ENCODE data around the gene TRIM7. TPM values are rescaled to one million over a fixed set of nuclear protein-coding genes. Genes with fewer than 3 reads are reported as not detected.

The TRIM7 gene
- total RNA-seq, 1 experiment from 2014 or later = 30.2 TPM

DNA sequence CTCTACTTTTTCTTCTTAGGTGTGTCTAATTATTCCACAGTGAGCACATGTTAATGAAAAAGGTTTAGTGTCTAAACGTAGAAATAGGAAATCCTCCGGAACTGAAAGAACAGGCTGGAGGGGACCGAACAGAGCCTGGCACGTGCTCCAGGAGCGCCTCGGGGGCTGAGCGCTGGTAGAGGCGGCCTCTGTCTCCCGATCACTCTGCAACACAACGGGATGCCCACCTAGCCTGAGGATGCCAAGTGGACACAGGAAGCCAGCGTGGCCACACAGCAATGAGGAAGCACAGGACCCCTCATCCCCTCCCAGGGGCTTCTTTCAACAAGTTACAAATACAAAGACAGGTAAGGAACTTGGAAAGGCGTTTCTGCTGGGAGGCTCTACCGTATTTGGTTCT lies 19.4 kb downstream of the TRIM7 start:
- no peak for DNase-seq (ENCODE audit: low read depth, low spot score)
- ChIA-PET RAD21 (ENCODE audit: low non-redundant PET in 1 of 2, low total read pairs in 2 of 2, uncharacterized antibody in 2 of 2, unreplicated experiment in 2 of 2) (no interaction called here), CTCF (interaction anchor here (0.9 to 1.7 kb wide), 2 partner anchors 9 to 17 kb away, joined by 3 to 7 read pairs; no protein-coding TSS in a partner anchor), POLR2A (no interaction called here)
- Histone ChIP-seq H3K9me3 (ENCODE audit: control insufficient read depth in 1 of 2, insufficient read depth in 1 of 2, low read depth in 1 of 2, low read length in 2 of 2) (no peaks in the 10 kb centered on the region), H3K4me3 (replicated peaks in 1 of 2; ENCODE audit: low read depth in 1 of 2, low read length in 2 of 2) (no peak overlapping the region), H3K36me3 (ENCODE audit: control insufficient read depth in 1 of 2, insufficient read depth in 2 of 2, low read length in 2 of 2) (no peaks in the 10 kb centered on the region), H4K20me1 (ENCODE audit: insufficient read depth) (no peaks in the 10 kb centered on the region), H3K4me1 (ENCODE audit: control insufficient read depth in 1 of 2, insufficient read depth in 2 of 2, low read length in 2 of 2) (peaks cover 23 to 53% of the 10 kb centered on the region in 2 experiments), H3K27me3 (ENCODE audit: insufficient read depth, low read length) (no peaks in the 10 kb centered on the region), H3K9ac (ENCODE audit: low read length) (no peak overlapping the region), H2AFZ (ENCODE audit: low read depth, low read length, poor library complexity, severe bottlenecking) (no peak overlapping the region), H3K4me2 (ENCODE audit: low read length) (no peak overlapping the region), H3K27ac (ENCODE audit: low read depth, low read length) (no peak overlapping the region), H3K79me2 (ENCODE audit: insufficient read depth, low read length) (no peaks in the 10 kb centered on the region), H3K9me2 (ENCODE audit: insufficient read depth) (no peaks in the 10 kb centered on the region)
- no peak for TF ChIP-seq CEBPB (IDR thresholded peaks at IDR 0.05; ENCODE audit: low read depth)
- no peak for TF ChIP-seq EZH2phosphoT487 (IDR thresholded peaks at IDR 0.05; ENCODE audit: borderline replicate concordance)
- TF ChIP-seq, protein P1, sequence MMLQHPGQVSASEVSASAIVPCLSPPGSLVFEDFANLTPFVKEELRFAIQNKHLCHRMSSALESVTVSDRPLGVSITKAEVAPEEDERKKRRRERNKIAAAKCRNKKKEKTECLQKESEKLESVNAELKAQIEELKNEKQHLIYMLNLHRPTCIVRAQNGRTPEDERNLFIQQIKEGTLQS (IDR thresholded peaks at IDR 0.05) = no peak
- no peak for TF ChIP-seq POLR2A (IDR thresholded peaks at IDR 0.05; ENCODE audit: borderline replicate concordance, extremely low read depth, insufficient read depth, insufficient read length)
- no peak for TF ChIP-seq CBX3 (IDR thresholded peaks at IDR 0.05; ENCODE audit: low read depth)
- TF ChIP-seq TCF7L2 (IDR thresholded peaks at IDR 0.05; ENCODE audit: borderline replicate concordance, extremely low read depth, insufficient read depth, insufficient read length) = no peak
- intact Hi-C loops (cut with micrococcal nuclease) = no loop called here
- ATAC-seq = no peak
- no TSS peak for BruUV-seq (replicated peaks)

DNA sequence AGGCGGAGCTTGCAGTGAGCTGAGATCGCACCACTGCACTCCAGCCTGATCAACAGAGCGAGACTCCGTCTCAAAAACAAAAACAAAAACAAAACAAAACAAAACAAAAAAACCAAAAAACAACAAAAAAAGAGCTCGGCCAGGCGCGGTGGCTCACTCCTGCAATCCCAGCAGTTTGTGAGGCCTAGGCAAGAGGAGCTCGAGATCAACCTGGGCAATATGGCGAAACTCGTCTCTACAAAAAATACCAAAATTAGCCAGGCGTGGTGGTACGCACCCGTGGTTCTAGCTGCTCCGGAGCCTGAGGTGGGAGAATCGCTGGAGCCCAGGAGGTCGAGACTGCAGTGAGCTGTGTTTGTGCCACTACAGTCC lies 20.2 kb downstream of the TRIM7 start:
- intact Hi-C loops (cut with micrococcal nuclease) = loop anchor here (5.0 kb wide), 1 partner anchor 72 kb away; no protein-coding TSS in a partner anchor
- Histone ChIP-seq H3K4me3 (replicated peaks in 1 of 2; ENCODE audit: low read depth in 1 of 2, low read length in 2 of 2) (no peak overlapping the region), H3K27me3 (ENCODE audit: insufficient read depth, low read length) (no peaks in the 10 kb centered on the region), H3K9me3 (ENCODE audit: control insufficient read depth in 1 of 2, insufficient read depth in 1 of 2, low read depth in 1 of 2, low read length in 2 of 2) (no peaks in the 10 kb centered on the region), H3K4me1 (ENCODE audit: control insufficient read depth in 1 of 2, insufficient read depth in 2 of 2, low read length in 2 of 2) (peaks cover 23 to 50% of the 10 kb centered on the region in 2 experiments), H3K9me2 (ENCODE audit: insufficient read depth) (no peaks in the 10 kb centered on the region), H3K4me2 (ENCODE audit: low read length) (no peak overlapping the region), H3K9ac (ENCODE audit: low read length) (no peak overlapping the region), H3K79me2 (ENCODE audit: insufficient read depth, low read length) (no peaks in the 10 kb centered on the region), H3K36me3 (ENCODE audit: control insufficient read depth in 1 of 2, insufficient read depth in 2 of 2, low read length in 2 of 2) (no peaks in the 10 kb centered on the region), H3K27ac (ENCODE audit: low read depth, low read length) (no peak overlapping the region), H2AFZ (ENCODE audit: low read depth, low read length, poor library complexity, severe bottlenecking) (peak overlapping the region; percentile 61), H4K20me1 (ENCODE audit: insufficient read depth) (no peaks in the 10 kb centered on the region)
- RAD21 ChIA-PET (ENCODE audit: low non-redundant PET in 1 of 2, low total read pairs in 2 of 2, uncharacterized antibody in 2 of 2, unreplicated experiment in 2 of 2) = no interaction called here
- no TSS peak for BruUV-seq (replicated peaks)
- DNase-seq (ENCODE audit: low read depth, low spot score) (no peak), ATAC-seq (no peak)
- POLR2A ChIA-PET = no interaction called here
- CTCF ChIA-PET = interaction anchor here (0.9 to 1.7 kb wide), 3 partner anchors 8 to 16 kb away, joined by 3 to 7 read pairs (median 4); no protein-coding TSS in a partner anchor
- TF ChIP-seq EZH2 (IDR thresholded peaks at IDR 0.05) = no peak
- TF ChIP-seq, protein P2, sequence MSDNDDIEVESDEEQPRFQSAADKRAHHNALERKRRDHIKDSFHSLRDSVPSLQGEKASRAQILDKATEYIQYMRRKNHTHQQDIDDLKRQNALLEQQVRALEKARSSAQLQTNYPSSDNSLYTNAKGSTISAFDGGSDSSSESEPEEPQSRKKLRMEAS (IDR thresholded peaks at IDR 0.05) = no peak
- no peak for TF ChIP-seq FOSL1 (IDR thresholded peaks at IDR 0.05; ENCODE audit: low read depth)
- TF ChIP-seq ELF1 (IDR thresholded peaks at IDR 0.05; ENCODE audit: borderline replicate concordance, low read depth) = no peak
- TF ChIP-seq, protein P3, sequence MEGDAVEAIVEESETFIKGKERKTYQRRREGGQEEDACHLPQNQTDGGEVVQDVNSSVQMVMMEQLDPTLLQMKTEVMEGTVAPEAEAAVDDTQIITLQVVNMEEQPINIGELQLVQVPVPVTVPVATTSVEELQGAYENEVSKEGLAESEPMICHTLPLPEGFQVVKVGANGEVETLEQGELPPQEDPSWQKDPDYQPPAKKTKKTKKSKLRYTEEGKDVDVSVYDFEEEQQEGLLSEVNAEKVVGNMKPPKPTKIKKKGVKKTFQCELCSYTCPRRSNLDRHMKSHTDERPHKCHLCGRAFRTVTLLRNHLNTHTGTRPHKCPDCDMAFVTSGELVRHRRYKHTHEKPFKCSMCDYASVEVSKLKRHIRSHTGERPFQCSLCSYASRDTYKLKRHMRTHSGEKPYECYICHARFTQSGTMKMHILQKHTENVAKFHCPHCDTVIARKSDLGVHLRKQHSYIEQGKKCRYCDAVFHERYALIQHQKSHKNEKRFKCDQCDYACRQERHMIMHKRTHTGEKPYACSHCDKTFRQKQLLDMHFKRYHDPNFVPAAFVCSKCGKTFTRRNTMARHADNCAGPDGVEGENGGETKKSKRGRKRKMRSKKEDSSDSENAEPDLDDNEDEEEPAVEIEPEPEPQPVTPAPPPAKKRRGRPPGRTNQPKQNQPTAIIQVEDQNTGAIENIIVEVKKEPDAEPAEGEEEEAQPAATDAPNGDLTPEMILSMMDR (IDR thresholded peaks at IDR 0.05 in 2 of 3, conservative IDR thresholded peaks at IDR 0.05 in 1 of 3; ENCODE audit: borderline replicate concordance in 1 of 3, insufficient read depth in 1 of 3, low read depth in 2 of 3, low read length in 2 of 3) = no peak
- TF ChIP-seq, protein P4, sequence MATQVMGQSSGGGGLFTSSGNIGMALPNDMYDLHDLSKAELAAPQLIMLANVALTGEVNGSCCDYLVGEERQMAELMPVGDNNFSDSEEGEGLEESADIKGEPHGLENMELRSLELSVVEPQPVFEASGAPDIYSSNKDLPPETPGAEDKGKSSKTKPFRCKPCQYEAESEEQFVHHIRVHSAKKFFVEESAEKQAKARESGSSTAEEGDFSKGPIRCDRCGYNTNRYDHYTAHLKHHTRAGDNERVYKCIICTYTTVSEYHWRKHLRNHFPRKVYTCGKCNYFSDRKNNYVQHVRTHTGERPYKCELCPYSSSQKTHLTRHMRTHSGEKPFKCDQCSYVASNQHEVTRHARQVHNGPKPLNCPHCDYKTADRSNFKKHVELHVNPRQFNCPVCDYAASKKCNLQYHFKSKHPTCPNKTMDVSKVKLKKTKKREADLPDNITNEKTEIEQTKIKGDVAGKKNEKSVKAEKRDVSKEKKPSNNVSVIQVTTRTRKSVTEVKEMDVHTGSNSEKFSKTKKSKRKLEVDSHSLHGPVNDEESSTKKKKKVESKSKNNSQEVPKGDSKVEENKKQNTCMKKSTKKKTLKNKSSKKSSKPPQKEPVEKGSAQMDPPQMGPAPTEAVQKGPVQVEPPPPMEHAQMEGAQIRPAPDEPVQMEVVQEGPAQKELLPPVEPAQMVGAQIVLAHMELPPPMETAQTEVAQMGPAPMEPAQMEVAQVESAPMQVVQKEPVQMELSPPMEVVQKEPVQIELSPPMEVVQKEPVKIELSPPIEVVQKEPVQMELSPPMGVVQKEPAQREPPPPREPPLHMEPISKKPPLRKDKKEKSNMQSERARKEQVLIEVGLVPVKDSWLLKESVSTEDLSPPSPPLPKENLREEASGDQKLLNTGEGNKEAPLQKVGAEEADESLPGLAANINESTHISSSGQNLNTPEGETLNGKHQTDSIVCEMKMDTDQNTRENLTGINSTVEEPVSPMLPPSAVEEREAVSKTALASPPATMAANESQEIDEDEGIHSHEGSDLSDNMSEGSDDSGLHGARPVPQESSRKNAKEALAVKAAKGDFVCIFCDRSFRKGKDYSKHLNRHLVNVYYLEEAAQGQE (IDR thresholded peaks at IDR 0.05; ENCODE audit: low read depth) = no peak
- TF ChIP-seq, protein P1 (IDR thresholded peaks at IDR 0.05) = no peak
- no peak for TF ChIP-seq POLR2A (IDR thresholded peaks at IDR 0.05; ENCODE audit: borderline replicate concordance, extremely low read depth, insufficient read depth, insufficient read length)
- TF ChIP-seq POLR2AphosphoS5 (IDR thresholded peaks at IDR 0.05; ENCODE audit: low read depth, low read length) = no peak
- TF ChIP-seq CEBPB (IDR thresholded peaks at IDR 0.05; ENCODE audit: low read depth) = no peak
- TF ChIP-seq ZFX (IDR thresholded peaks at IDR 0.05) = no peak
- TF ChIP-seq EZH2phosphoT487 (IDR thresholded peaks at IDR 0.05; ENCODE audit: borderline replicate concordance) = no peak
- TF ChIP-seq TCF7L2 (IDR thresholded peaks at IDR 0.05; ENCODE audit: borderline replicate concordance, extremely low read depth, insufficient read depth, insufficient read length) = no peak

Measured in HCT116 (cell line).